ENCODE data around the gene EFHD2. TPM values are rescaled to one million over a fixed set of nuclear protein-coding genes. Genes with fewer than 3 reads are reported as not detected.

EFHD2 gene
- polyA plus RNA-seq, 1 experiment: 30.4 TPM

- DNase-seq (ENCODE audit: low read depth, low spot score): no peak
- CTCF ChIA-PET: interaction anchor here (3.0 to 5.0 kb wide), 2 partner anchors 10 to 97 kb away, joined by 9 to 30 read pairs; no protein-coding TSS in a partner anchor
- H3K9me3 ChIP-seq (ENCODE audit: control insufficient read depth, insufficient read depth, low read length): no peaks in the 10 kb centered on the region; the same call in 1 of the 2 replicates
- no peaks in the 10 kb centered on the region for H3K27me3 ChIP-seq (ENCODE audit: control insufficient read depth, insufficient read depth, low read length)
- POLR2A ChIA-PET: interaction anchor here (0.6 kb wide), 1 partner anchor 9 kb away, joined by 5 read pairs; no protein-coding TSS in a partner anchor
- no peak for TF ChIP-seq CTCF (IDR thresholded peaks at IDR 0.05; ENCODE audit: low read depth, low read length)
- H3K27ac ChIP-seq (ENCODE audit: low read depth, low read length): no peak overlapping the region
- no peak overlapping the region for H3K4me3 ChIP-seq (ENCODE audit: low read depth, low read length)
Observed at GRCh38 chr1:15420853-15421465, 11.3 kb downstream of the EFHD2 start.

GRCh38 chr1:15422871-15423270 is 13.2 kb downstream of the EFHD2 start:
- Histone ChIP-seq H3K27me3 (ENCODE audit: control insufficient read depth, insufficient read depth, low read length) (no peaks in the 10 kb centered on the region), H3K27ac (ENCODE audit: low read depth, low read length) (no peak overlapping the region), H3K4me3 (ENCODE audit: low read depth, low read length) (no peak overlapping the region), H3K9me3 (ENCODE audit: control insufficient read depth, insufficient read depth, low read length) (no peaks in the 10 kb centered on the region; the same call in 1 of the 2 replicates)
- CTCF ChIA-PET: interaction anchor here (1.5 kb wide), 1 partner anchor 118 kb away, joined by 4 read pairs; no protein-coding TSS in a partner anchor
- DNase-seq (ENCODE audit: low read depth, low spot score): no peak
- POLR2A ChIA-PET: no interaction called here
- no peak for TF ChIP-seq CTCF (IDR thresholded peaks at IDR 0.05; ENCODE audit: low read depth, low read length)

GRCh38 chr1:15423355-15424077 is 13.8 kb downstream of the EFHD2 start:
- no peak for DNase-seq (ENCODE audit: low read depth, low spot score)
- no peak for TF ChIP-seq CTCF (IDR thresholded peaks at IDR 0.05; ENCODE audit: low read depth, low read length)

GRCh38 chr1:15424146-15424667 is 14.5 kb downstream of the EFHD2 start:
- Histone ChIP-seq H3K4me3 (ENCODE audit: low read depth, low read length) (no peak overlapping the region), H3K9me3 (ENCODE audit: control insufficient read depth, insufficient read depth, low read length) (no peaks in the 10 kb centered on the region; the same call in 1 of the 2 replicates), H3K27ac (ENCODE audit: low read depth, low read length) (no peak overlapping the region), H3K27me3 (ENCODE audit: control insufficient read depth, insufficient read depth, low read length) (no peaks in the 10 kb centered on the region)
- TF ChIP-seq CTCF (IDR thresholded peaks at IDR 0.05; ENCODE audit: low read depth, low read length): no peak
- no peak for DNase-seq (ENCODE audit: low read depth, low spot score)
- ChIA-PET CTCF (interaction anchor here (1.5 to 1.7 kb wide), 2 partner anchors 101 to 120 kb away, joined by 4 to 9 read pairs; no protein-coding TSS in a partner anchor), POLR2A (no interaction called here)

More at GRCh38 chr1:15423355-15424077, 13.8 kb downstream of the EFHD2 start:
- Histone ChIP-seq H3K9me3 (ENCODE audit: control insufficient read depth, insufficient read depth, low read length) (no peaks in the 10 kb centered on the region; the same call in 1 of the 2 replicates), H3K27ac (ENCODE audit: low read depth, low read length) (no peak overlapping the region), H3K4me3 (ENCODE audit: low read depth, low read length) (no peak overlapping the region), H3K27me3 (ENCODE audit: control insufficient read depth, insufficient read depth, low read length) (no peaks in the 10 kb centered on the region)
- ChIA-PET POLR2A (no interaction called here), CTCF (interaction anchor here (1.5 kb wide), 1 partner anchor 119 kb away, joined by 4 read pairs; no protein-coding TSS in a partner anchor)
